ENCODE data around the gene ARMC7. TPM values are rescaled to one million over a fixed set of nuclear protein-coding genes. Genes with fewer than 3 reads are reported as not detected.

Gene ARMC7
- total and polyA plus RNA-seq, 2 of the 13 experiments (the other 11 are each of a cell fraction or from before 2014, with no cell fraction given), result 3.9 to 4.2 TPM

DNA sequence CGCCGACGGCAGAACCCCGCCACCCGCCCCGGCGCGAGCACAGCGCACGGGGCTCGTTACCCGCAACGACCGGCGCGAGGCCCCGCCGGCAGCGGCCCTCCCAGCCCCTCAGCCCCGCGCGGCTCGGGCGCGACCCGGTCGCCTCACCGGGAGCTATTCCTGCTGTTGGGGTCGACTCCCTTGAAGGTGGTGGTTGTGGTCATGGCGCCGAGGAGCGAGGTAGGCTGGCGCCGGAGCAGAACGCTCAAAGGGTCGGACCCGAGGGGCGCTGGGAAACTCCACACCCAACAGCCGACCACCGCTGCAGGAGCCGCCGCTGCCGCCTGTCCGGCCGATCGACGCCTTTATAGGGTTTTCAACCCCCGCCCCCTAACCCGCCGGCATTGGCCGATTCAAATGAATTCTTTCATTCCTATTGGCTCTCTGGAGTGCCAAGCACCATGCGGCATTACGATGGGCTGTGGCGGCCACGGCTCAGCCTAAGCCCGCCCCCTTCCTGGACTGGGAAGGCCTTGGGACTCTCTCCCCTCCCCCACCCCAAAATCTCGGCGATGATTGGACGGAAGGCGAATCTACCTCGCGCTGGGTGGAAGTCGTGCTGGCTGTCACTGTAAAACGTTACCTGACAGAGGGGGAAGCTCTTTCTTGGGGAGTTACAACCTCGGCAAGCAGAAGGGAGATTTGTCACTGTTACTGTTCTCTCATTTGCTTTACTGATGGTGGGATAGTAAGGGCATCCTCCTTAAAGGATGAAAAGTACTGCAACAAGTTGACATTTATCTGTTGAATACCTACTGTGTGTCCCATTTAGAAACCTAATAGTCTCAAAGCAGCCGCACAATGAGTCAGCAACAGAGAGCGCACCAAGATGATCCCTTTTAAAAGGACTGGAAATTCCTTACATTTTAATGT, 44.7 kb downstream of the ARMC7 start, which contains the start of gene JPT1 (continued):
- TF ChIP-seq, protein P1, sequence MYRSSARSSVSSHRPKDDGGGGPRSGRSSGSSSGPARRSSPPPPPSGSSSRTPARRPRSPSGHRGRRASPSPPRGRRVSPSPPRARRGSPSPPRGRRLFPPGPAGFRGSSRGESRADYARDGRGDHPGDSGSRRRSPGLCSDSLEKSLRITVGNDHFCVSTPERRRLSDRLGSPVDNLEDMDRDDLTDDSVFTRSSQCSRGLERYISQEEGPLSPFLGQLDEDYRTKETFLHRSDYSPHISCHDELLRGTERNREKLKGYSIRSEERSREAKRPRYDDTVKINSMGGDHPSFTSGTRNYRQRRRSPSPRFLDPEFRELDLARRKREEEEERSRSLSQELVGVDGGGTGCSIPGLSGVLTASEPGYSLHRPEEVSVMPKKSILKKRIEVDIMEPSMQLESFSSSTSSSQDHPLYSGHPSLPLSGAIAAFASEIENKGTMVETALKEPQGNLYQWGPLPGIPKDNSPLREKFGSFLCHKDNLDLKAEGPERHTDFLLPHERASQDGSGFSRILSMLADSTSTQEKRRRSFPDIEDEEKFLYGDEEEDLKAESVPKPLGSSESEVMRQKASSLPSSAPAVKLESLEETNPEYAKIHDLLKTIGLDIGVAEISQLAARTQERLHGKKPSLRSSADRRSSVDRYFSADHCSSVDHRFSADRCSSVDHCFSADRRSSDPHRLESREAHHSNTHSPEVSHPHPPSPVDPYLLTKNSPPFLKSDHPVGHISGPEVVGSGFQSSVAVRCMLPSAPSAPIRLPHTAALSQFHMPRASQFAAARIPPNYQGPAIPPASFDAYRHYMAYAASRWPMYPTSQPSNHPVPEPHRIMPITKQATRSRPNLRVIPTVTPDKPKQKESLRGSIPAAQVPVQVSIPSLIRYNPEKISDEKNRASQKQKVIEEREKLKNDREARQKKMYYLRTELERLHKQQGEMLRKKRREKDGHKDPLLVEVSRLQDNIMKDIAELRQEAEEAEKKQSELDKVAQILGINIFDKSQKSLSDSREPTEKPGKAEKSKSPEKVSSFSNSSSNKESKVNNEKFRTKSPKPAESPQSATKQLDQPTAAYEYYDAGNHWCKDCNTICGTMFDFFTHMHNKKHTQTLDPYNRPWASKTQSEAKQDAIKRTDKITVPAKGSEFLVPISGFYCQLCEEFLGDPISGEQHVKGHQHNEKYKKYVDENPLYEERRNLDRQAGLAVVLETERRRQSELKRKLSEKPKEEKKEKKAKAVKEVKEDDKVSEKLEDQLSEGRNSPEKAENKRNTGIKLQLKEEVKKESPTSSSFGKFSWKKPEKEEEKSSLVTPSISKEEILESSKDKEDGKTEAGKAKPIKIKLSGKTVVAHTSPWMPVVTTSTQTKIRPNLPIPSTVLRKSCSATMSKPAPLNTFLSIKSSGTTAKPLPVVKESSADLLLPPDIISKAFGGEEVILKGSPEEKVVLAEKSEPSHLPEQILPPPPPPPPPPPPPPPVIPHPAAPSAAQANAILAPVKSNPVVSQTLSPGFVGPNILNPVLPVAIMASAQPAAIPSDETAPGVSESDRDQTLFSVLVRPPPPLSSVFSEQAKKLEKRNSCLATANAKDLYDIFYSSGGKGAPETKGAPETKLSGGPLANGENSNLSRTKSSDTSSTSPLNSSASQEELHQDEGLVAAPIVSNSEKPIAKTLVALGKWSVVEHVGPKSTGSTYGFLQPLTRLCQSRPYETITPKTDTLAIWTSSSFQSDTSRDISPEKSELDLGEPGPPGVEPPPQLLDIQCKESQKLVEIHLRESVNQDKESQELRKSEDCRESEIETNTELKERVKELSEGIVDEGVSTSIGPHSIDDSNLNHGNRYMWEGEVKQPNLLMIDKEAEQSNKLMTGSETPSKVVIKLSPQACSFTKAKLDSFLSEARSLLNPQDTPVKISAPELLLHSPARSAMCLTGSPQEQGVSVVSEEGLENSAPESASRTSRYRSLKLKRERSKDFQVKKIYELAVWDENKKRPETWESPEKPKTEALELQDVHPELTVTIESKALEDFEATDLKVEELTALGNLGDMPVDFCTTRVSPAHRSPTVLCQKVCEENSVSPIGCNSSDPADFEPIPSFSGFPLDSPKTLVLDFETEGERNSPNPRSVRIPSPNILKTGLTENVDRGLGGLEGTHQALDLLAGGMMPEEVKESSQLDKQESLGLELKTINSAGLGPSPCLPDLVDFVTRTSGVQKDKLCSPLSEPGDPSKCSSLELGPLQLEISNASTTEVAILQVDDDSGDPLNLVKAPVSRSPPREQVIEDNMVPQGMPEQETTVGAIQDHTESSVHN (CRISPR knock-in tag; IDR thresholded peaks at IDR 0.05), result no peak
- TF ChIP-seq ZNF549 (CRISPR knock-in tag; IDR thresholded peaks at IDR 0.05) (no peak), ZNF703 (CRISPR knock-in tag; IDR thresholded peaks at IDR 0.05; ENCODE audit: borderline replicate concordance) (no peak), JARID2 (CRISPR knock-in tag; IDR thresholded peaks at IDR 0.05; ENCODE audit: insufficient replicate concordance) (no peak), SPEN (CRISPR knock-in tag; IDR thresholded peaks at IDR 0.05; ENCODE audit: low read depth) (peak; percentile 67), TARDBP (CRISPR knock-in tag; IDR thresholded peaks at IDR 0.05) (peak; percentile 53), TBL1XR1 (IDR thresholded peaks at IDR 0.05; ENCODE audit: borderline replicate concordance, low read length, partially characterized antibody) (peak; percentile 88), MBD4 (IDR thresholded peaks at IDR 0.05; ENCODE audit: borderline replicate concordance, low read length) (no peak), AHR (CRISPR knock-in tag; IDR thresholded peaks at IDR 0.05) (peak; percentile 84), ZNF770 (CRISPR knock-in tag; IDR thresholded peaks at IDR 0.05) (peak; percentile 49; the same call in 1 of the 2 replicates)
- TF ChIP-seq, protein P2, sequence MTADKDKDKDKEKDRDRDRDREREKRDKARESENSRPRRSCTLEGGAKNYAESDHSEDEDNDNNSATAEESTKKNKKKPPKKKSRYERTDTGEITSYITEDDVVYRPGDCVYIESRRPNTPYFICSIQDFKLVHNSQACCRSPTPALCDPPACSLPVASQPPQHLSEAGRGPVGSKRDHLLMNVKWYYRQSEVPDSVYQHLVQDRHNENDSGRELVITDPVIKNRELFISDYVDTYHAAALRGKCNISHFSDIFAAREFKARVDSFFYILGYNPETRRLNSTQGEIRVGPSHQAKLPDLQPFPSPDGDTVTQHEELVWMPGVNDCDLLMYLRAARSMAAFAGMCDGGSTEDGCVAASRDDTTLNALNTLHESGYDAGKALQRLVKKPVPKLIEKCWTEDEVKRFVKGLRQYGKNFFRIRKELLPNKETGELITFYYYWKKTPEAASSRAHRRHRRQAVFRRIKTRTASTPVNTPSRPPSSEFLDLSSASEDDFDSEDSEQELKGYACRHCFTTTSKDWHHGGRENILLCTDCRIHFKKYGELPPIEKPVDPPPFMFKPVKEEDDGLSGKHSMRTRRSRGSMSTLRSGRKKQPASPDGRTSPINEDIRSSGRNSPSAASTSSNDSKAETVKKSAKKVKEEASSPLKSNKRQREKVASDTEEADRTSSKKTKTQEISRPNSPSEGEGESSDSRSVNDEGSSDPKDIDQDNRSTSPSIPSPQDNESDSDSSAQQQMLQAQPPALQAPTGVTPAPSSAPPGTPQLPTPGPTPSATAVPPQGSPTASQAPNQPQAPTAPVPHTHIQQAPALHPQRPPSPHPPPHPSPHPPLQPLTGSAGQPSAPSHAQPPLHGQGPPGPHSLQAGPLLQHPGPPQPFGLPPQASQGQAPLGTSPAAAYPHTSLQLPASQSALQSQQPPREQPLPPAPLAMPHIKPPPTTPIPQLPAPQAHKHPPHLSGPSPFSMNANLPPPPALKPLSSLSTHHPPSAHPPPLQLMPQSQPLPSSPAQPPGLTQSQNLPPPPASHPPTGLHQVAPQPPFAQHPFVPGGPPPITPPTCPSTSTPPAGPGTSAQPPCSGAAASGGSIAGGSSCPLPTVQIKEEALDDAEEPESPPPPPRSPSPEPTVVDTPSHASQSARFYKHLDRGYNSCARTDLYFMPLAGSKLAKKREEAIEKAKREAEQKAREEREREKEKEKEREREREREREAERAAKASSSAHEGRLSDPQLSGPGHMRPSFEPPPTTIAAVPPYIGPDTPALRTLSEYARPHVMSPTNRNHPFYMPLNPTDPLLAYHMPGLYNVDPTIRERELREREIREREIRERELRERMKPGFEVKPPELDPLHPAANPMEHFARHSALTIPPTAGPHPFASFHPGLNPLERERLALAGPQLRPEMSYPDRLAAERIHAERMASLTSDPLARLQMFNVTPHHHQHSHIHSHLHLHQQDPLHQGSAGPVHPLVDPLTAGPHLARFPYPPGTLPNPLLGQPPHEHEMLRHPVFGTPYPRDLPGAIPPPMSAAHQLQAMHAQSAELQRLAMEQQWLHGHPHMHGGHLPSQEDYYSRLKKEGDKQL (CRISPR knock-in tag; IDR thresholded peaks at IDR 0.05; ENCODE audit: low read depth), result no peak
